NCI-H1694 treated with DMSO at 0.1 percent for 48 hours (cell line): Measurements from ENCODE around the gene CPNE5.
A peak's percentile ranks its signal among the peaks of the same experiment; 100 is the strongest.

Experiments
- DNase-seq: peaks from one replicate; lab custom pipeline; 2025; lab: John Stamatoyannopoulos, UW

Gene CPNE5

GRCh38 chr6:36743538-36744303 lies 95.5 kb downstream of the CPNE5 start:
- DNase-seq = no peak

- DNase-seq = no peak
These were observed 96.2 kb downstream of the CPNE5 start for GRCh38 chr6:36743032-36743431.

GRCh38 chr6:36742146-36742545 lies 97.1 kb downstream of the CPNE5 start:
- DNase-seq = no peak

GRCh38 chr6:36740818-36741179 lies 98.4 kb downstream of the CPNE5 start:
- no peak for DNase-seq

GRCh38 chr6:36739947-36740817 lies 99.1 kb downstream of the CPNE5 start:
- no peak for DNase-seq

GRCh38 chr6:36738108-36738507 lies 101.1 kb downstream of the CPNE5 start:
- DNase-seq = no peak

GRCh38 chr6:36737043-36737785 lies 102.0 kb downstream of the CPNE5 start:
- DNase-seq = no peak

- no peak for DNase-seq
These were observed 103.9 kb downstream of the CPNE5 start for GRCh38 chr6:36735110-36736071.

GRCh38 chr6:36734486-36735060 lies 104.7 kb downstream of the CPNE5 start:
- no peak for DNase-seq

- no peak for DNase-seq
These were observed 105.9 kb downstream of the CPNE5 start for GRCh38 chr6:36733300-36733699.

GRCh38 chr6:36731622-36732310 lies 107.5 kb downstream of the CPNE5 start:
- no peak for DNase-seq

GRCh38 chr6:36730424-36731380 lies 108.5 kb downstream of the CPNE5 start:
- no peak for DNase-seq

GRCh38 chr6:36729161-36729524 lies 110.1 kb downstream of the CPNE5 start:
- DNase-seq = no peak

- no peak for DNase-seq
These were observed 110.7 kb downstream of the CPNE5 start for GRCh38 chr6:36728289-36729160.

- no peak for DNase-seq
These were observed 111.7 kb downstream of the CPNE5 start for GRCh38 chr6:36727505-36728021.

GRCh38 chr6:36725581-36725980 lies 113.7 kb downstream of the CPNE5 start:
- DNase-seq = no peak

- DNase-seq = peak; percentile 50
These were observed 114.5 kb downstream of the CPNE5 start for GRCh38 chr6:36724514-36725390.
